ENCODE measurements around the gene IDI2.
A peak's percentile ranks its signal among the peaks of the same experiment; 100 is the strongest.

Gene IDI2

GRCh38 chr10:996031-996430 is 29.6 kb downstream of the IDI2 start:
- H3K27ac ChIP-seq (ENCODE audit: insufficient read depth, low read length, poor library complexity, severe bottlenecking), result no peak overlapping the region
- no peaks in the 10 kb centered on the region for H3K4me1 ChIP-seq (ENCODE audit: control insufficient read depth, insufficient read depth, low read length, poor library complexity, severe bottlenecking)
- H3K4me3 ChIP-seq (ENCODE audit: insufficient read depth, low read depth, low read length, poor library complexity, severe bottlenecking), result no peak overlapping the region
- no peaks in the 10 kb centered on the region for H3K27me3 ChIP-seq (replicated peaks; ENCODE audit: control insufficient read depth, insufficient read depth, low read length, poor library complexity, severe bottlenecking)
- peaks cover 80% of the 10 kb centered on the region for H3K36me3 ChIP-seq (ENCODE audit: control insufficient read depth, insufficient read depth, low read length)
- H3K9me3 ChIP-seq (ENCODE audit: control insufficient read depth, low read length), result no peaks in the 10 kb centered on the region
- no peak for DNase-seq

- no peak for DNase-seq
- Histone ChIP-seq H3K27me3 (replicated peaks; ENCODE audit: control insufficient read depth, insufficient read depth, low read length, poor library complexity, severe bottlenecking) (no peaks in the 10 kb centered on the region), H3K4me1 (ENCODE audit: control insufficient read depth, insufficient read depth, low read length, poor library complexity, severe bottlenecking) (no peaks in the 10 kb centered on the region), H3K4me3 (ENCODE audit: insufficient read depth, low read depth, low read length, poor library complexity, severe bottlenecking) (no peak overlapping the region), H3K9me3 (ENCODE audit: control insufficient read depth, low read length) (no peaks in the 10 kb centered on the region), H3K27ac (ENCODE audit: insufficient read depth, low read length, poor library complexity, severe bottlenecking) (no peak overlapping the region), H3K36me3 (ENCODE audit: control insufficient read depth, insufficient read depth, low read length) (peaks cover 75% of the 10 kb centered on the region)
Observed at GRCh38 chr10:995559-995926, 30.1 kb downstream of the IDI2 start.

- no peak overlapping the region for H3K4me3 ChIP-seq (ENCODE audit: insufficient read depth, low read depth, low read length, poor library complexity, severe bottlenecking)
- no peak for DNase-seq
- H3K27me3 ChIP-seq (replicated peaks; ENCODE audit: control insufficient read depth, insufficient read depth, low read length, poor library complexity, severe bottlenecking), result no peaks in the 10 kb centered on the region
- H3K36me3 ChIP-seq (ENCODE audit: control insufficient read depth, insufficient read depth, low read length), result peaks cover 70% of the 10 kb centered on the region
- no peaks in the 10 kb centered on the region for H3K4me1 ChIP-seq (ENCODE audit: control insufficient read depth, insufficient read depth, low read length, poor library complexity, severe bottlenecking)
- no peaks in the 10 kb centered on the region for H3K9me3 ChIP-seq (ENCODE audit: control insufficient read depth, low read length)
- H3K27ac ChIP-seq (ENCODE audit: insufficient read depth, low read length, poor library complexity, severe bottlenecking), result no peak overlapping the region
Observed at GRCh38 chr10:994836-995558, 30.7 kb downstream of the IDI2 start.

- H3K4me1 ChIP-seq (ENCODE audit: control insufficient read depth, insufficient read depth, low read length, poor library complexity, severe bottlenecking), result peaks cover 12% of the 10 kb centered on the region
- H3K4me3 ChIP-seq (ENCODE audit: insufficient read depth, low read depth, low read length, poor library complexity, severe bottlenecking), result no peak overlapping the region
- no peaks in the 10 kb centered on the region for H3K9me3 ChIP-seq (ENCODE audit: control insufficient read depth, low read length)
- H3K36me3 ChIP-seq (ENCODE audit: control insufficient read depth, insufficient read depth, low read length), result peaks cover 50% of the 10 kb centered on the region
- H3K27me3 ChIP-seq (replicated peaks; ENCODE audit: control insufficient read depth, insufficient read depth, low read length, poor library complexity, severe bottlenecking), result no peaks in the 10 kb centered on the region
- DNase-seq, result no peak
- no peak overlapping the region for H3K27ac ChIP-seq (ENCODE audit: insufficient read depth, low read length, poor library complexity, severe bottlenecking)
Observed at GRCh38 chr10:992871-993270, 32.8 kb downstream of the IDI2 start.

- H3K9me3 ChIP-seq (ENCODE audit: control insufficient read depth, low read length), result no peaks in the 10 kb centered on the region
- H3K4me3 ChIP-seq (ENCODE audit: insufficient read depth, low read depth, low read length, poor library complexity, severe bottlenecking), result no peak overlapping the region
- no peak for DNase-seq
- no peak overlapping the region for H3K27ac ChIP-seq (ENCODE audit: insufficient read depth, low read length, poor library complexity, severe bottlenecking)
- H3K27me3 ChIP-seq (replicated peaks; ENCODE audit: control insufficient read depth, insufficient read depth, low read length, poor library complexity, severe bottlenecking), result no peaks in the 10 kb centered on the region
- H3K4me1 ChIP-seq (ENCODE audit: control insufficient read depth, insufficient read depth, low read length, poor library complexity, severe bottlenecking), result peaks cover 15% of the 10 kb centered on the region
- peaks cover 46% of the 10 kb centered on the region for H3K36me3 ChIP-seq (ENCODE audit: control insufficient read depth, insufficient read depth, low read length)
Observed at GRCh38 chr10:992467-992866, 33.2 kb downstream of the IDI2 start.

GRCh38 chr10:990808-991207 is 34.9 kb downstream of the IDI2 start:
- peaks cover 31% of the 10 kb centered on the region for H3K36me3 ChIP-seq (ENCODE audit: control insufficient read depth, insufficient read depth, low read length)
- H3K27ac ChIP-seq (ENCODE audit: insufficient read depth, low read length, poor library complexity, severe bottlenecking), result no peak overlapping the region

GRCh38 chr10:988667-989545 is 36.8 kb downstream of the IDI2 start:
- H3K27ac ChIP-seq (ENCODE audit: insufficient read depth, low read length, poor library complexity, severe bottlenecking), result peak overlapping the region; percentile 91
- H3K9me3 ChIP-seq (ENCODE audit: control insufficient read depth, low read length), result no peaks in the 10 kb centered on the region
- H3K36me3 ChIP-seq (ENCODE audit: control insufficient read depth, insufficient read depth, low read length), result peaks cover 16% of the 10 kb centered on the region
- peak overlapping the region; percentile 100 for H3K4me3 ChIP-seq (ENCODE audit: insufficient read depth, low read depth, low read length, poor library complexity, severe bottlenecking)
- H3K27me3 ChIP-seq (replicated peaks; ENCODE audit: control insufficient read depth, insufficient read depth, low read length, poor library complexity, severe bottlenecking), result no peaks in the 10 kb centered on the region
- H3K4me1 ChIP-seq (ENCODE audit: control insufficient read depth, insufficient read depth, low read length, poor library complexity, severe bottlenecking), result peaks cover 18% of the 10 kb centered on the region
- DNase-seq, result peak in 1 of 3 donors; percentile 7

More at GRCh38 chr10:990808-991207, 34.9 kb downstream of the IDI2 start:
- no peak for DNase-seq
- Histone ChIP-seq H3K4me3 (ENCODE audit: insufficient read depth, low read depth, low read length, poor library complexity, severe bottlenecking) (no peak overlapping the region), H3K27me3 (replicated peaks; ENCODE audit: control insufficient read depth, insufficient read depth, low read length, poor library complexity, severe bottlenecking) (no peaks in the 10 kb centered on the region), H3K4me1 (ENCODE audit: control insufficient read depth, insufficient read depth, low read length, poor library complexity, severe bottlenecking) (peaks cover 18% of the 10 kb centered on the region), H3K9me3 (ENCODE audit: control insufficient read depth, low read length) (no peaks in the 10 kb centered on the region)

- Histone ChIP-seq H3K27me3 (replicated peaks; ENCODE audit: control insufficient read depth, insufficient read depth, low read length, poor library complexity, severe bottlenecking) (no peaks in the 10 kb centered on the region), H3K27ac (ENCODE audit: insufficient read depth, low read length, poor library complexity, severe bottlenecking) (peak within 1 kb of the TSS; percentile 91), H3K36me3 (ENCODE audit: control insufficient read depth, insufficient read depth, low read length) (peaks cover 8% of the 10 kb centered on the region), H3K9me3 (ENCODE audit: control insufficient read depth, low read length) (no peaks in the 10 kb centered on the region), H3K4me3 (ENCODE audit: insufficient read depth, low read depth, low read length, poor library complexity, severe bottlenecking) (peak within 1 kb of the TSS; percentile 100), H3K4me1 (ENCODE audit: control insufficient read depth, insufficient read depth, low read length, poor library complexity, severe bottlenecking) (peaks cover 18% of the 10 kb centered on the region)
- peak; percentile 91 to 95 (median 93) for DNase-seq
Observed at GRCh38 chr10:987870-988666, 37.6 kb downstream of the IDI2 start, which contains the start of gene GTPBP4. Gene GTPBP4 (plus strand): TSS chr10:988434. CDS start chr10:988480, 46 bp downstream.

GRCh38 chr10:987620-987869 is 38.1 kb downstream of the IDI2 start:
- peaks cover 18% of the 10 kb centered on the region for H3K4me1 ChIP-seq (ENCODE audit: control insufficient read depth, insufficient read depth, low read length, poor library complexity, severe bottlenecking)
- peak overlapping the region; percentile 91 for H3K27ac ChIP-seq (ENCODE audit: insufficient read depth, low read length, poor library complexity, severe bottlenecking)
- peak overlapping the region; percentile 100 for H3K4me3 ChIP-seq (ENCODE audit: insufficient read depth, low read depth, low read length, poor library complexity, severe bottlenecking)
- peaks cover 3% of the 10 kb centered on the region for H3K36me3 ChIP-seq (ENCODE audit: control insufficient read depth, insufficient read depth, low read length)
- H3K9me3 ChIP-seq (ENCODE audit: control insufficient read depth, low read length), result no peaks in the 10 kb centered on the region
- H3K27me3 ChIP-seq (replicated peaks; ENCODE audit: control insufficient read depth, insufficient read depth, low read length, poor library complexity, severe bottlenecking), result no peaks in the 10 kb centered on the region
- no peak for DNase-seq

Measured in effector memory CD4-positive, alpha-beta T cell (primary cell).